WTC11 (cell line): ENCODE results near the gene TSPO2.

Experiments used
- AR ChIP-seq: fragments of 250-450 bp; sonication (Bioruptor Pico); IDR thresholded peaks from 2 replicates; pipeline ENCODE4 v1.9.0; 2021; ENCODE audit warnings: mild to moderate bottlenecking
- ATF1 ChIP-seq: sonication (generic); formaldehyde crosslinking; IDR thresholded peaks from 2 replicates; pipeline ENCODE4 v1.8.1; 2023; ENCODE audit warnings: mild to moderate bottlenecking, moderate library complexity, missing genetic modification reagents
- ATF2 ChIP-seq: sonication (generic); formaldehyde crosslinking; IDR thresholded peaks from 2 replicates; pipeline ENCODE4 v1.8.1; 2022; ENCODE audit warnings: low read depth, missing genetic modification reagents, borderline replicate concordance
- CTCF ChIP-seq: fragments of 200-600 bp; IDR thresholded peaks from 2 replicates; pipeline ENCODE4 v1.8.0; 2022; ENCODE audit warnings: antibody characterized with exemption
- FOXP4 ChIP-seq: sonication (generic); formaldehyde crosslinking; IDR thresholded peaks from 2 replicates; pipeline ENCODE4 v1.8.0; 2022; ENCODE audit warnings: mild to moderate bottlenecking, missing genetic modification reagents
- HMGXB4 ChIP-seq: sonication (generic); formaldehyde crosslinking; IDR thresholded peaks from 2 replicates; pipeline ENCODE4 v1.8.1; 2023; ENCODE audit warnings: mild to moderate bottlenecking, moderate library complexity, missing genetic modification reagents
- NFYB ChIP-seq: sonication (generic); formaldehyde crosslinking; conservative IDR thresholded peaks from 2 replicates; pipeline ENCODE4 v1.8.0; 2022; ENCODE audit warnings: low read depth, missing genetic modification reagents
- PRDM15 ChIP-seq: sonication (generic); formaldehyde crosslinking; IDR thresholded peaks from 2 replicates; pipeline ENCODE4 v1.8.0; 2022; ENCODE audit warnings: missing genetic modification reagents
- PREB ChIP-seq: sonication (generic); formaldehyde crosslinking; IDR thresholded peaks from 2 replicates; pipeline ENCODE4 v1.8.1; 2022; ENCODE audit warnings: mild to moderate bottlenecking, missing genetic modification reagents, moderate library complexity, borderline replicate concordance
- TCF7 ChIP-seq: sonication (generic); formaldehyde crosslinking; IDR thresholded peaks from 2 replicates; pipeline ENCODE4 v1.8.0; 2022; ENCODE audit warnings: mild to moderate bottlenecking, low read depth, missing genetic modification reagents, moderate library complexity

- TF ChIP-seq NFYB (CRISPR knock-in tag) (no peak), CTCF (no peak), TCF7 (CRISPR knock-in tag) (no peak), AR (CRISPR knock-in tag) (no peak), PRDM15 (no peak), FOXP4 (CRISPR knock-in tag) (no peak), PREB (no peak), ATF2 (no peak), HMGXB4 (CRISPR knock-in tag) (no peak), ATF1 (no peak)
These were observed 30.6 kb upstream of the TSPO2 start for GRCh38 chr6:41011673-41012072.
